ENCODE data around the gene ARMC2. TPM values are rescaled to one million over a fixed set of nuclear protein-coding genes. Genes with fewer than 3 reads are reported as not detected.
"Not testable (repeated sequence)": the region's sequence is repeated elsewhere in the genome, so short reads cannot be mapped to it uniquely, and the experiment has no call there.

Gene ARMC2
- total and polyA plus RNA-seq, 2 experiments from 2014 or later, result 0.97 to 4.4 TPM

DNA sequence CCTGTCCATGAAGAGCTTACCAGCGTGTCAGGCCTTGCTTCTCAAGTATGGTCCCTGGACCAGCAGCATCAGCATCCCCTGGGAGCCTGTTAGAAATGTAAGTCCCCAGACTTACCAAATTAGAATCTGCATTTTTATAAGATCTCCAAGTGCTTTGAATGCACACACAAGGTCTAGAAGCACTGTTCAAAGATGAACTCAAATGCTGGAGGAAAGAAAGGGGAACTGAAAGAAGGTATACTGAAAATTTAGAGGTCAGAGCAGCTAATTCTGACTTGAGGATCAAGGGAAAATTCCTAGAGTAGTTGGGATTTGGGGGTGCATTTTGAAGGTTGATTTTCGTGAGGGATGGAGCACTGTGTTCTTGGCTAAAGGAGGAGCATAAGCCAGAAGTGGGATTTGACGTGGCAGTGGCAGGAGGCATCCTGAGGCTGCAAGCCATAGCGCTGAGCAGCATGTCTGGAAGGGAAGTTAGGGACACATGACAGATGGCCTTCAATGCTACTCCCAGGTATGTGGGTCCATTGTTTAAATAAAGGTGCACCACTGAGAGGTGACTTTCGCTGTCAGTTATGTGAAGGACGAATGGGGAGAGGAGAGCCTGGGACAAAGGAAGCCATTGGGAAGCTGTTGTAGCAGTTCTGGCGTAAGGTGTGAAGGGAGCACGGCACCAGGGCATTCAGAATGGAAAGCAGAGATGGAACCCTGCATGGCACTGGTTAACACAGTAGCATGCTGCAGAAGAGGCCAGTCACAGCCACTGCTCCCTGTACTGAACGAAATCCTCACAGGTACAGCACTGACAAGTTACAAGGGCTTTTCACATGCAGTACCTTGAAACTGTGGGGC lies 36.2 kb downstream of the ARMC2 start:
- Histone ChIP-seq H3K9ac (no peak overlapping the region), H3K27ac (no peak overlapping the region), H3K79me2 (ENCODE audit: insufficient read depth) (no peaks in the 10 kb centered on the region), H3K36me3 (ENCODE audit: low read depth) (no peaks in the 10 kb centered on the region), H3K4me2 (ENCODE audit: unreplicated experiment) (no peak overlapping the region), H2AFZ (no peak overlapping the region), H3K27me3 (replicated peaks; ENCODE audit: insufficient read depth) (no peaks in the 10 kb centered on the region), H3K4me1 (ENCODE audit: insufficient read depth) (no peaks in the 10 kb centered on the region), H3K9me3 (ENCODE audit: low read depth) (no peaks in the 10 kb centered on the region), H4K20me1 (ENCODE audit: insufficient read depth) (no peaks in the 10 kb centered on the region), H3F3A (ENCODE audit: insufficient read depth) (no peaks in the 10 kb centered on the region), H3K9me2 (ENCODE audit: insufficient read depth) (no peaks in the 10 kb centered on the region), H3K4me3 (no peak overlapping the region)
- TF ChIP-seq EZH2 (IDR thresholded peaks at IDR 0.05; ENCODE audit: insufficient read depth, poor library complexity, severe bottlenecking) (no peak), EZH2phosphoT487 (IDR thresholded peaks at IDR 0.05; ENCODE audit: insufficient read depth, low read depth) (no peak)
- in situ Hi-C loops (cut with MboI), result no loop called here
- no peak for DNase-seq
- WGBS, 2 experiments (ENCODE audit: low coverage in 1 of 2, low lambda C conversion rate in 2 of 2, missing lambda C conversion rate in 2 of 2), result 92% methylated on average over 9 of the region's 9 CpGs

DNA sequence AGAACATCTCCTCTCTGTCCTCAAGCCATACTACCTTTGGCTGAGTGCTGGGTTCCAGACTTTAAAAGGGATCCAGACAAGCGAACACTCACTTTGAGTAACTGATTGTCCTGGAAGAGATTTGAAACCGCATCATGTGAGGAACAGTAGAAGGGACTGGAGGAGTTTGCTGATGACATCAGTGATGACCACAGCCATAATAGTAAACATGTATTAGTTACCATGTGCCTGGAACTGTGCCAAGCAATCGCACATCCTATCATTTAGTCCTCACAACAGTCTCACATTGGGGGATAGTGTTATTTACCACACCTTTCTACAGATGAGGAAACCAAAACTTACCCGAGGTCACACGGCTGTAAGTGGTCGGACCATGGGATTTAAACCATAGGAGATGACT lies 39.8 kb downstream of the ARMC2 start:
- Histone ChIP-seq H3K9me2 (ENCODE audit: insufficient read depth) (no peaks in the 10 kb centered on the region), H3K79me2 (ENCODE audit: insufficient read depth) (no peaks in the 10 kb centered on the region), H3F3A (ENCODE audit: insufficient read depth) (no peaks in the 10 kb centered on the region), H2AFZ (no peak overlapping the region), H3K4me3 (no peak overlapping the region), H3K36me3 (ENCODE audit: low read depth) (no peaks in the 10 kb centered on the region), H3K9ac (no peak overlapping the region), H3K4me2 (ENCODE audit: unreplicated experiment) (no peak overlapping the region), H3K27me3 (replicated peaks; ENCODE audit: insufficient read depth) (no peaks in the 10 kb centered on the region), H3K27ac (no peak overlapping the region), H3K9me3 (ENCODE audit: low read depth) (no peaks in the 10 kb centered on the region), H3K4me1 (ENCODE audit: insufficient read depth) (no peaks in the 10 kb centered on the region), H4K20me1 (ENCODE audit: insufficient read depth) (no peaks in the 10 kb centered on the region)
- DNase-seq, result no peak
- TF ChIP-seq EZH2phosphoT487 (IDR thresholded peaks at IDR 0.05; ENCODE audit: insufficient read depth, low read depth) (no peak), EZH2 (IDR thresholded peaks at IDR 0.05; ENCODE audit: insufficient read depth, poor library complexity, severe bottlenecking) (no peak)
- in situ Hi-C loops (cut with MboI), result no loop called here
- 90 to 94% methylated on average over 6 of the region's 6 CpGs for WGBS, 2 experiments (ENCODE audit: low coverage in 1 of 2, low lambda C conversion rate in 2 of 2, missing lambda C conversion rate in 2 of 2)

DNA sequence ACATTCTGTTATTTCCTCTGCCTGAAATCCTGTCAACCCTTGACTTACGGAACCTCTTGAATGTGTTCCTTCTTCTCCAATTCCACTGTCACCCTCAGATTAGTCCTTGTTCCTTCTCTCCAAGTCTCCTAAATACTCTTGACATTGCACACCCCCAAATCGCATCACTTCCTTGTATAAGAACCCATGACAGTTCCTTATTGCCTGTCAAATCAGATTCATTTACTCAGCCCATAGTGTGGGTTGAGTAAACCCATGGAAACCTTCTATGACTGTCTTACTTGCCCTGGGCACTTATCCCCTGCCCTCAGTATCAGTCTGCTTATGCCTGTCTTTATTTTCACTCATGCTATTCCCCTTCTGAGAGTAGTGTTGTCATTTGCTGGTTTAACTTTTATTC lies 40.5 kb downstream of the ARMC2 start:
- H3K27me3 ChIP-seq (replicated peaks; ENCODE audit: insufficient read depth), result no peaks in the 10 kb centered on the region
- H3F3A ChIP-seq (ENCODE audit: insufficient read depth), result no peaks in the 10 kb centered on the region
- H4K20me1 ChIP-seq (ENCODE audit: insufficient read depth), result no peaks in the 10 kb centered on the region
- H3K79me2 ChIP-seq (ENCODE audit: insufficient read depth), result no peaks in the 10 kb centered on the region
- no peak overlapping the region for H2AFZ ChIP-seq
- H3K9ac ChIP-seq, result no peak overlapping the region
- no peak for TF ChIP-seq EZH2phosphoT487 (IDR thresholded peaks at IDR 0.05; ENCODE audit: insufficient read depth, low read depth)
- TF ChIP-seq EZH2 (IDR thresholded peaks at IDR 0.05; ENCODE audit: insufficient read depth, poor library complexity, severe bottlenecking), result no peak
- no peak for DNase-seq
- no peaks in the 10 kb centered on the region for H3K9me2 ChIP-seq (ENCODE audit: insufficient read depth)
- no peaks in the 10 kb centered on the region for H3K36me3 ChIP-seq (ENCODE audit: low read depth)
- H3K4me2 ChIP-seq (ENCODE audit: unreplicated experiment), result no peak overlapping the region
- no peak overlapping the region for H3K4me3 ChIP-seq
- in situ Hi-C loops (cut with MboI), result no loop called here
- H3K9me3 ChIP-seq (ENCODE audit: low read depth), result no peaks in the 10 kb centered on the region
- H3K4me1 ChIP-seq (ENCODE audit: insufficient read depth), result no peaks in the 10 kb centered on the region
- WGBS, 2 experiments (ENCODE audit: low coverage in 1 of 2, low lambda C conversion rate in 2 of 2, missing lambda C conversion rate in 2 of 2), result 96% methylated on average over 2 of the region's 2 CpGs
- no peak overlapping the region for H3K27ac ChIP-seq

- WGBS, 2 experiments (ENCODE audit: low coverage in 1 of 2, low lambda C conversion rate in 2 of 2, missing lambda C conversion rate in 2 of 2), result 95 to 100% methylated on average over 5 of the region's 5 CpGs
- not testable (repeated sequence) for H3K4me3 ChIP-seq; H3K9me3 ChIP-seq (ENCODE audit: low read depth); H3K9me2 ChIP-seq (ENCODE audit: insufficient read depth); H4K20me1 ChIP-seq (ENCODE audit: insufficient read depth); H3K36me3 ChIP-seq (ENCODE audit: low read depth); H3K79me2 ChIP-seq (ENCODE audit: insufficient read depth); H2AFZ ChIP-seq; H3K27me3 ChIP-seq (replicated peaks; ENCODE audit: insufficient read depth); DNase-seq; H3K4me1 ChIP-seq (ENCODE audit: insufficient read depth); H3K9ac ChIP-seq; H3K4me2 ChIP-seq (ENCODE audit: unreplicated experiment); H3F3A ChIP-seq (ENCODE audit: insufficient read depth); H3K27ac ChIP-seq
- in situ Hi-C loops (cut with MboI), result loop anchor here (5.0 kb wide), 1 partner anchor 349 kb away; no protein-coding TSS in a partner anchor
Observed at GRCh38 chr6:108890898-108891297, 42.7 kb downstream of the ARMC2 start.

Measured in GM23248 (cell line).